GM15510 (cell line): Measurements from ENCODE around the gene SLIT3.

Source experiments
- POLR2A ChIP-seq: IDR thresholded peaks from 3 replicates; pipeline ENCODE4 v1.6.1; 2011; ENCODE audit warnings: borderline replicate concordance; ENCODE audit not compliant: insufficient read length; ENCODE audit errors: extremely low read depth

Gene SLIT3

GRCh38 chr5:168967882-168968620 lies 332.9 kb downstream of the SLIT3 start:
- no peak for TF ChIP-seq POLR2A

- TF ChIP-seq POLR2A, result no peak
These were observed 335.3 kb downstream of the SLIT3 start for GRCh38 chr5:168965638-168966037.

GRCh38 chr5:168964182-168964581 lies 336.8 kb downstream of the SLIT3 start:
- no peak for TF ChIP-seq POLR2A

- TF ChIP-seq POLR2A, result no peak
These were observed 338.6 kb downstream of the SLIT3 start for GRCh38 chr5:168962306-168962705.

GRCh38 chr5:168961681-168962080 lies 339.3 kb downstream of the SLIT3 start:
- no peak for TF ChIP-seq POLR2A

- no peak for TF ChIP-seq POLR2A
These were observed 340.4 kb downstream of the SLIT3 start for GRCh38 chr5:168960497-168960896.

GRCh38 chr5:168953351-168953750 lies 347.6 kb downstream of the SLIT3 start:
- no peak for TF ChIP-seq POLR2A

- TF ChIP-seq POLR2A, result no peak
These were observed 348.7 kb downstream of the SLIT3 start for GRCh38 chr5:168952196-168952595.

GRCh38 chr5:168951769-168952168 lies 349.2 kb downstream of the SLIT3 start:
- no peak for TF ChIP-seq POLR2A

GRCh38 chr5:168951356-168951755 lies 349.6 kb downstream of the SLIT3 start:
- TF ChIP-seq POLR2A, result no peak

- no peak for TF ChIP-seq POLR2A
These were observed 350.5 kb downstream of the SLIT3 start for GRCh38 chr5:168950241-168950951.

GRCh38 chr5:168948746-168949145 lies 352.2 kb downstream of the SLIT3 start:
- TF ChIP-seq POLR2A, result no peak

GRCh38 chr5:168947212-168947868 lies 353.6 kb downstream of the SLIT3 start:
- TF ChIP-seq POLR2A, result no peak

GRCh38 chr5:168946363-168946762 lies 354.6 kb downstream of the SLIT3 start:
- no peak for TF ChIP-seq POLR2A

- TF ChIP-seq POLR2A, result no peak
These were observed 356.9 kb downstream of the SLIT3 start for GRCh38 chr5:168944004-168944403.
